Endothelial cell of umbilical vein (primary cell): ENCODE results near the gene NRG3. TPM values are rescaled to one million over a fixed set of nuclear protein-coding genes. Genes with fewer than 3 reads are reported as not detected.
"Not testable (repeated sequence)": the region's sequence is repeated elsewhere in the genome, so short reads cannot be mapped to it uniquely, and the experiment has no call there.

Experiments used
- BruUV-seq: library from RNA; stranded (reverse); fragments of 400-500 nt; replicated peaks from 2 replicates; lab custom pipeline; 2021; lab: Mats Ljungman, UMichigan
- CTCF ChIA-PET: fragments of 300-600, 350-600 bp; sonication (Branson Sonifier 250); formaldehyde crosslinking; loops from one replicate; lab custom pipeline; 2021; ENCODE audit warnings: antibody characterized with exemption, inconsistent platforms; lab: Charles Lee
- POLR2A ChIA-PET: fragments of 300-600, 350-600 bp; sonication (Branson Sonifier 250); formaldehyde crosslinking; loops from one replicate; lab custom pipeline; 2021; ENCODE audit warnings: antibody characterized with exemption, inconsistent platforms; lab: Charles Lee
- DNase-seq: peaks from one replicate; pipeline ENCODE4 v3.0.0-alpha.2; 2011; ENCODE audit warnings: low read depth, low spot score
- FAIRE-seq: peaks from 2 replicates; lab custom pipeline; 2011; peaks lifted over from hg19 to GRCh38; lab: Jason Lieb, UNC
- H2AFZ ChIP-seq: 2 replicates; pipeline ENCODE4 v1.6.0; 2012; ENCODE audit warnings: low read depth, low read length, control low read depth, inconsistent platforms
- H3K27ac ChIP-seq: 2 replicates; pipeline ENCODE4 v1.5.1; 2011; ENCODE audit warnings: low read depth, mild to moderate bottlenecking, control low read depth, low read length, moderate library complexity; ENCODE audit not compliant: insufficient read depth
- H3K27me3 ChIP-seq, 2 experiments: 2 replicates each; pipeline versions ENCODE4 v1.6.0 to v1.6.1; 2011; ENCODE audit warnings: low read length in 2 of 2, mixed read lengths in 1 of 2; ENCODE audit not compliant: control insufficient read depth in 2 of 2, insufficient read depth in 2 of 2
- H3K36me3 ChIP-seq, 2 experiments: 2 replicates in 1 of 2; 3 replicates in 1 of 2; pipeline ENCODE4 v1.5.1; 2011; ENCODE audit warnings: low read length in 2 of 2, mild to moderate bottlenecking in 1 of 2, moderate library complexity in 1 of 2; ENCODE audit not compliant: control insufficient read depth in 2 of 2, insufficient read depth in 2 of 2; ENCODE audit errors: extremely low read depth in 1 of 2
- H3K4me1 ChIP-seq: 3 replicates; pipeline ENCODE4 v1.5.1; 2011; ENCODE audit warnings: mild to moderate bottlenecking, low read length; ENCODE audit not compliant: control insufficient read depth, insufficient read depth; ENCODE audit errors: extremely low read depth
- H3K4me2 ChIP-seq: 2 replicates; pipeline ENCODE4 v1.6.1; 2011; ENCODE audit warnings: low read length, control low read depth, mixed read lengths; ENCODE audit not compliant: insufficient read depth
- H3K4me3 ChIP-seq, 3 experiments: fragments of 200-600 bp in 1 of 3; sonication (generic), shearing (Covaris generic) in 1 of 3; replicated peaks in 1 of 3; 2 replicates each; pipeline ENCODE4 v1.5.1; 2011 to 2016; ENCODE audit warnings: control low read depth in 3 of 3, low read length in 3 of 3, mild to moderate bottlenecking in 2 of 3, inconsistent platforms in 1 of 3, low read depth in 1 of 3, moderate library complexity in 1 of 3; ENCODE audit not compliant: insufficient read depth in 1 of 3
- H3K79me2 ChIP-seq: 2 replicates; pipeline ENCODE4 v1.6.0; 2012; ENCODE audit warnings: low read length, inconsistent platforms; ENCODE audit not compliant: control insufficient read depth, insufficient read depth
- H3K9ac ChIP-seq: replicated peaks from 2 replicates; pipeline ENCODE3; 2011; ENCODE audit warnings: low read length, control low read depth; ENCODE audit not compliant: insufficient read depth; ENCODE audit errors: extremely low read depth
- H3K9me1 ChIP-seq: replicated peaks from 3 replicates; pipeline ENCODE4 v1.6.0; 2011; ENCODE audit warnings: mild to moderate bottlenecking, low read length; ENCODE audit not compliant: control insufficient read depth, insufficient read depth; ENCODE audit errors: extremely low read depth
- H3K9me3 ChIP-seq: replicated peaks from 2 replicates; pipeline ENCODE4 v1.5.1; 2012; ENCODE audit warnings: low read length, inconsistent platforms; ENCODE audit not compliant: control insufficient read depth, insufficient read depth
- H4K20me1 ChIP-seq: replicated peaks from 2 replicates; pipeline ENCODE3; 2011; ENCODE audit warnings: mild to moderate bottlenecking, low read length; ENCODE audit not compliant: control insufficient read depth, insufficient read depth; ENCODE audit errors: extremely low read depth
- EZH2 ChIP-seq: IDR thresholded peaks from 2 replicates; pipeline ENCODE4 v1.6.1; 2012; ENCODE audit warnings: borderline replicate concordance, low read depth, mild to moderate bottlenecking, moderate library complexity, low read length, inconsistent platforms; ENCODE audit not compliant: severe bottlenecking
- FOS ChIP-seq: IDR thresholded peaks from 2 replicates; pipeline ENCODE4 v1.6.1; 2011; ENCODE audit warnings: mild to moderate bottlenecking, low read length, moderate library complexity, borderline replicate concordance; ENCODE audit not compliant: insufficient read depth
- GATA2 ChIP-seq: IDR thresholded peaks from 2 replicates; pipeline ENCODE4 v1.7.0; 2011; ENCODE audit warnings: low read depth, mild to moderate bottlenecking, moderate library complexity, mixed read lengths, low read length; ENCODE audit not compliant: insufficient read length, insufficient read depth
- JUN ChIP-seq: IDR thresholded peaks from 2 replicates; pipeline ENCODE4 v1.6.1; 2011; ENCODE audit warnings: borderline replicate concordance, low read depth; ENCODE audit not compliant: insufficient read length, insufficient read depth
- MAX ChIP-seq: IDR thresholded peaks from 2 replicates; pipeline ENCODE4 v1.6.1; 2011; ENCODE audit not compliant: insufficient read depth, insufficient read length
- MYC ChIP-seq: IDR thresholded peaks from one replicate; pipeline ENCODE4 v1.6.1; 2011; ENCODE audit warnings: mild to moderate bottlenecking, low read depth, low read length
- POLR2A ChIP-seq: IDR thresholded peaks from 2 replicates; pipeline ENCODE4 v1.6.1; 2012; ENCODE audit warnings: low read depth, mild to moderate bottlenecking, control low read depth, low read length
- POLR2AphosphoS5 ChIP-seq: IDR thresholded peaks from 2 replicates; pipeline ENCODE4 v1.6.1; 2012; ENCODE audit warnings: low read depth, mild to moderate bottlenecking, control low read depth, low read length, moderate library complexity; ENCODE audit not compliant: insufficient read depth
- dilution Hi-C: fragments of 300-500 bp; cut with MboI; formaldehyde crosslinking; loops from one replicate; pipeline ENCODE4 v1.15.0; 2019; ENCODE audit warnings: low sequenced_read_pairs; ENCODE audit not compliant: extremely low pct_ligation_motif_present
- intact Hi-C: fragments of 100-400 bp; cut with micrococcal nuclease; formaldehyde crosslinking; loops from one replicate; pipeline ENCODE4 v1.10.0; 2022
- polyA plus RNA-seq, 4 experiments: library from polyadenylated mRNA; depleted of rRNA in 3 of 4; stranded (reverse) in 3 of 4; unstranded in 1 of 4; fragments of >200 nt; gene quantifications; 2 replicates each; pipeline versions ENCODE4 v1.2.1 to v1.2.3, GENCODE V29; 2011 to 2012; ENCODE audit warnings: missing spikeins in 1 of 4
- total RNA-seq: library from RNA; stranded (reverse); gene quantifications from 2 replicates; pipeline ENCODE4 v1.2.3, GENCODE V29; 2021
- TF ChIP-seq, protein P1 (sequence below), 2 donors: IDR thresholded peaks; 1 replicate in 1 of 2; 2 replicates in 1 of 2; pipeline ENCODE4 v1.5.1; 2011; ENCODE audit warnings: low read length in 2 of 2, mild to moderate bottlenecking in 2 of 2, moderate library complexity in 2 of 2, control low read depth in 1 of 2, inconsistent platforms in 1 of 2, low read depth in 1 of 2; ENCODE audit not compliant: insufficient read depth in 1 of 2; ENCODE audit errors: extremely low read depth in 1 of 2

NRG3 gene
- total and polyA plus RNA-seq, 2 donors (not counting 3 experiments of a cell fraction or from before 2014, with no cell fraction given): 1.9 to 3.9 TPM

GRCh38 chr10:82953909-82954308 is 1078.9 kb downstream of the NRG3 start:
- Histone ChIP-seq H3K36me3 (no peaks in the 10 kb centered on the region), H2AFZ (no peak overlapping the region), H3K79me2 (no peaks in the 10 kb centered on the region), H4K20me1 (no peaks in the 10 kb centered on the region), H3K4me3 (no peak overlapping the region), H3K27ac (no peak overlapping the region), H3K9me3 (no peaks in the 10 kb centered on the region), H3K9ac (no peak overlapping the region), H3K27me3 (no peaks in the 10 kb centered on the region), H3K9me1 (no peaks in the 10 kb centered on the region), H3K4me1 (no peaks in the 10 kb centered on the region), H3K4me2 (no peak overlapping the region)
- dilution Hi-C loops: no loop called here
- intact Hi-C loops: no loop called here
- TF ChIP-seq EZH2 (no peak), JUN (no peak), GATA2 (no peak), FOS (no peak), MYC (no peak), POLR2AphosphoS5 (no peak), POLR2A (no peak), MAX (no peak)
- TF ChIP-seq, protein P1, sequence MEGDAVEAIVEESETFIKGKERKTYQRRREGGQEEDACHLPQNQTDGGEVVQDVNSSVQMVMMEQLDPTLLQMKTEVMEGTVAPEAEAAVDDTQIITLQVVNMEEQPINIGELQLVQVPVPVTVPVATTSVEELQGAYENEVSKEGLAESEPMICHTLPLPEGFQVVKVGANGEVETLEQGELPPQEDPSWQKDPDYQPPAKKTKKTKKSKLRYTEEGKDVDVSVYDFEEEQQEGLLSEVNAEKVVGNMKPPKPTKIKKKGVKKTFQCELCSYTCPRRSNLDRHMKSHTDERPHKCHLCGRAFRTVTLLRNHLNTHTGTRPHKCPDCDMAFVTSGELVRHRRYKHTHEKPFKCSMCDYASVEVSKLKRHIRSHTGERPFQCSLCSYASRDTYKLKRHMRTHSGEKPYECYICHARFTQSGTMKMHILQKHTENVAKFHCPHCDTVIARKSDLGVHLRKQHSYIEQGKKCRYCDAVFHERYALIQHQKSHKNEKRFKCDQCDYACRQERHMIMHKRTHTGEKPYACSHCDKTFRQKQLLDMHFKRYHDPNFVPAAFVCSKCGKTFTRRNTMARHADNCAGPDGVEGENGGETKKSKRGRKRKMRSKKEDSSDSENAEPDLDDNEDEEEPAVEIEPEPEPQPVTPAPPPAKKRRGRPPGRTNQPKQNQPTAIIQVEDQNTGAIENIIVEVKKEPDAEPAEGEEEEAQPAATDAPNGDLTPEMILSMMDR (IDR thresholded peaks at IDR 0.05; ENCODE audit: extremely low read depth in 1 of 2, insufficient read depth in 1 of 2, low read depth in 1 of 2, low read length in 2 of 2): no peak
- DNase-seq (no peak), FAIRE-seq (no peak)
- ChIA-PET POLR2A (no interaction called here), CTCF (interaction anchor here (0.7 kb wide), 1 partner anchor 16 kb away, joined by 3 read pairs; no protein-coding TSS in a partner anchor)
- no TSS peak for BruUV-seq

DNA sequence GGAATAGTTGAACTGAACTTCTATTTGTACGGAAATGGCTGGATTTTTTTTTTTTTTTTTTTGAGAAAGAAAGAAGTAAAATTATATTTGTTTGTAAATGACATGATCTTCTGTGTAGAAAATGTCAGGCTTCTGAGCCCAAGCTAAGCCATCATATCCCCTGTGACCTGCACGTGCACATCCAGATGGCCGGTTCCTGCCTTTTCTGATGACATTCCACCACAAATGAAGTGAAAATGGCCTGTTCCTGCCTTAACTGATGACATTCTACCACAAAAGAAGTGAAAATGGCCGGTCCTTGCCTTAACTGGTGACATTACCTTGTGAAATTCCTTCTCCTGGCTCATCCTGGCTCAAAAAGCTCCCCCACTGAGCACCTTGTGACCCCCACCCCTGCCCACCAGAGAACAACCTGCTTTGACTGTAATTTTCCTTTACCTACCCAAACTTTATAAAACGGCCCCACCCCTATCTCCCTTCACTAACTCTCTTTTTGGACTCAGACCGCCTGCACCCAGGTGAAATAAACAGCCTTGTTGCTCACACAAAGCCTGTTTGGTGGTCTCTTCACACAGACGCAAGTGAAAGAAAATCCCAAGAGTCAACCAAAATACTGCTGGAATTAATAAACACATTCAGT is 1085.5 kb downstream of the NRG3 start:
- BruUV-seq, H3K27ac ChIP-seq, H3K79me2 ChIP-seq, H2AFZ ChIP-seq, FAIRE-seq, H3K9me1 ChIP-seq, H3K4me2 ChIP-seq, POLR2A ChIA-PET, CTCF ChIA-PET, H3K9ac ChIP-seq, H3K4me1 ChIP-seq, H4K20me1 ChIP-seq, H3K9me3 ChIP-seq, dilution Hi-C loops, H3K36me3 ChIP-seq, H3K4me3 ChIP-seq, H3K27me3 ChIP-seq, DNase-seq: not testable (repeated sequence)
- intact Hi-C loops: loop anchor here (10.0 kb wide), 1 partner anchor 1116 kb away; no protein-coding TSS in a partner anchor
